Stimulated activated CD8-positive, alpha-beta memory T cell treated with anti-CD3 and anti-CD28 coated beads, Interleukin-7, amount 100 ng/mL, for 24 hours (primary cell): ENCODE measurements around the gene GPR108.

Experiments
- DNase-seq: peaks from one replicate; pipeline ENCODE4 v3.0.0-alpha.2; 2020; ENCODE audit warnings: low read depth

Gene GPR108

GRCh38 chr19:6707011-6707657, 30.2 kb downstream of the GPR108 start:
- no peak for DNase-seq

DNA sequence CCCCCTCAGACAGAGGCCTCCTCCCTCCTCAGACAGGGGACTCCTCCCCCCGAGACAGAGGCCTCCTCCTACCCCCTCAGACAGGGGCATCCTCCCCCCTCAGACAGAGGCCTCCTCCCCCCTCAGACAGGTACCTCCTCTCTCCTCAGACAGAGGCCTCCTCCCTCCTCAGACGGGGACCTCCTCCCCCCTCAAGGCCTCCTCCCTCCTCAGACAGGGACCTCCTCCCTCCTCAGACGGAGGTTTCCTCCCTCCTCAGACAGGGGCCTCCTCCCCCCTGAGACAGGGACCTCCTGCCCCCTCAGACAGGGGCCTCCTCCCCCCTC, 30.8 kb downstream of the GPR108 start:
- no peak for DNase-seq

GRCh38 chr19:6705931-6706632, 31.3 kb downstream of the GPR108 start:
- DNase-seq, result no peak

- DNase-seq, result no peak
These were observed 36.6 kb downstream of the GPR108 start for GRCh38 chr19:6700586-6701316.

DNA sequence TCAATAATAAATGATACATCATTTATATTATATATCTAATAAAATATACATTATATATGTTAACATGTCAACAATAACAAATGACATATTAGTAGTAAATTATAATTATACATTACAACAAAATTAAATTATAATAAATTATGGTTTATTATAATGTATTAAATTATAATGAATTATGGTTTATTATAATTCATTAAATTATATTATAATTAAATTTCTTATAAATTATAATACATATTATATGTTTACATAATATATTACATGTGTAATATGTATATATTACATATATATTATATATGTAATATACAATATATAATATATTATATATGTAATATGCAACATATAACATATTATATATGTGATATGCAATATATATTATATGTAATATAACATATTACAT, 37.4 kb downstream of the GPR108 start:
- no peak for DNase-seq

DNA sequence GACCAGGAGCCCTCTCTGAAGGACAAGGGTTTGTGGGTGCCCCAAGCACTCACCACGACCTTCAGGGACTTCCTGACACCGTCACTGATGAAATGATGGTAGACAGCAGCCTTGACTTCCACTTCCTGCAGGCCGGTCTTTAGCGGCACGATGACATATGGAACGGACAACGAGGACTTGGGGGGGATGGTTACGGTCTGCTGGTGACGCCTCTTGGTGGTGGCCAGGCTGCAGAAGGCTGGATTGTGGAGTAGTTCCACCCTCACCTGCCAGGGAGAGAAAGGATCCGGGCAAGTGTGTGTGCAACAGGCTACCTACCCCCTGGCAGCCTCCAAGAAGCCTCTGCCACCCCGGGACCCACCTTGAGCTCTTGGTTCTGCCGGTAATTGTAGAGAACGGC, 40.1 kb downstream of the GPR108 start:
- DNase-seq, result no peak

- DNase-seq, result no peak
These were observed 41.0 kb downstream of the GPR108 start for GRCh38 chr19:6696239-6696820.

- no peak for DNase-seq
These were observed 43.1 kb downstream of the GPR108 start for GRCh38 chr19:6694147-6694815.

DNA sequence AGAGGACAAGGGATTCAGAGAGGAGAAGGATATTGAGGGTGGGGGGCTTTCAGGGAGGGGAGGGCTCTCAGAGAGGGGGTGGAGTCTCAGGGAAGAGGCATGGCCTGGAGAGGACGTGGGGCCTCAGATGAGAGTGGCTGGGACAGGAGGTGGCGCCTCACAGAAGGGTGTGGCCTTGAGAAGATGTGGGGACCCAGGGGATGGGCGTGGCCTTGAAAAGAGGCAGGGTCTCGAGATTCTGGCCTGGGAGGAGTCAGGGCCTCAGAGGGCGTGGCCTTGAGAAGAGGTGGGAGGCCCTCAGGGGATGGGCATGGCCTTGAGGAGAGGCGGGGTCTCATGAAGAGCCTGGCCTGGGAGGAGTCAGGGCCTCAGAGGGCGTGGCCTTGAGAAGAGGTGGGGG, 43.7 kb downstream of the GPR108 start:
- DNase-seq, result no peak

- no peak for DNase-seq
These were observed 44.3 kb downstream of the GPR108 start for GRCh38 chr19:6693056-6693471.

GRCh38 chr19:6692027-6692426, 45.4 kb downstream of the GPR108 start:
- DNase-seq, result no peak

GRCh38 chr19:6691342-6691741, 46.0 kb downstream of the GPR108 start:
- DNase-seq, result no peak

GRCh38 chr19:6690160-6690885, 47.1 kb downstream of the GPR108 start:
- no peak for DNase-seq

GRCh38 chr19:6687114-6687513, 50.3 kb downstream of the GPR108 start:
- no peak for DNase-seq

- DNase-seq, result no peak
These were observed 50.8 kb downstream of the GPR108 start for GRCh38 chr19:6686628-6686975.

- DNase-seq, result no peak
These were observed 51.3 kb downstream of the GPR108 start for GRCh38 chr19:6685962-6686627.

DNA sequence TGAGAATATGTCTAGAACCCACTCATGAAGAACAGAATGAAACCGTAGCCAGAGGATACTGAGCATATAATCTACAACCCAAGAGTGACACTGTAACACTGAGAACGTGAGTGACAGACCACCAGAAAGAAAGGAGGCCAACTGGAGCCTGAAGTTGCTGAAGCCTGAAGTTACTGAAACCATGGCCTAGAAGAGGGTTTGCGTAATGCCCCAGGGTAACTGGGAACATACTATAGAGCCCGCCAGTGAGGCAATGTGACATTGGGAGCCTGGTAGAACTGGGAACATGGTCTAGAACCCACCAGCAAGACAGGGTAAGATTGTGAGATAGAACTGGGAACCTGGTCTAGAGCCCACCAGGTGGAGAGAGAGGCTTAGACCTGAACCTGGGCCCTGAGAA, 51.9 kb downstream of the GPR108 start:
- DNase-seq, result no peak

DNA sequence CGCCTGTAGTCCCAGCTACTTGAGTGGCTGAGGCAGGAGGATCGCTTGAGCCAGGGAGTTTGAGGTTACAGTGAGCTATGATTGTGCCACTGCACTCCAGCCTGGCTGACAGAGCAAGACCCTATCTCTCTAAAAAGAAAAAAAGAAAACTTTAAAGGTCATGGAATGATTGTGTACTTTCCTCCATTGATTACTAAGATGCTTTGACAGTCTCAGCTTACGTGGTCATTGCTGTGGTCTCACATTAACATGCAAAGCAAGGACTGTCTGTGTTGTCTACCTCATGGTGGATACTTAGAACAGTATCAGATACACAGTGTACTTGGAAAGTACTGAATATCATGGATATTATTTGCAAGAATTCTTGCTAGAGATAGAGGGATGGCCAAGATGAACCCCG, 53.4 kb downstream of the GPR108 start:
- DNase-seq, result no peak

- DNase-seq, result no peak
These were observed 54.7 kb downstream of the GPR108 start for GRCh38 chr19:6682607-6683128.

- no peak for DNase-seq
These were observed 57.2 kb downstream of the GPR108 start for GRCh38 chr19:6680141-6680540.
